Body of pancreas (tissue), 4 donors: ENCODE results near the gene CEACAM1. TPM values are rescaled to one million over a fixed set of nuclear protein-coding genes. Genes with fewer than 3 reads are reported as not detected.
"Not testable (repeated sequence)": the region's sequence is repeated elsewhere in the genome, so short reads cannot be mapped to it uniquely, and the experiment has no call there.

ENCODE experiments used
- ATAC-seq: fragments of 150-250 bp; one replicate; pipeline ENCODE4 v1.9.1; 2016
- DNase-seq, 4 donors: peaks; one replicate each; pipeline ENCODE4 v3.0.0-alpha.2; 2019
- H3K27ac ChIP-seq, 4 donors: fragments of 200-600 bp; sonication (generic); 1 replicate in 3 of 4; 2 replicates in 1 of 4; pipeline versions ENCODE4 v1.5.1 to v1.6.1; 2016 to 2019; ENCODE audit warnings: mild to moderate bottlenecking in 1 of 4, mixed read lengths in 1 of 4, moderate library complexity in 1 of 4
- H3K27me3 ChIP-seq, 2 donors: fragments of 200-600 bp; sonication (generic); one replicate each; pipeline ENCODE4 v1.6.0; 2016; ENCODE audit warnings: mild to moderate bottlenecking in 1 of 2
- H3K36me3 ChIP-seq, 2 donors: fragments of 200-600 bp; sonication (generic); replicated peaks in 1 of 2; 2 replicates each; pipeline ENCODE4 v1.5.1; 2016; ENCODE audit warnings: low read depth in 2 of 2; ENCODE audit not compliant: insufficient read depth in 1 of 2
- H3K4me1 ChIP-seq: fragments of 200-600 bp; sonication (generic); one replicate; pipeline ENCODE4 v1.6.0; 2016
- H3K4me3 ChIP-seq, 2 donors: fragments of 200-600 bp; sonication (generic); 1 replicate in 1 of 2; 2 replicates in 1 of 2; pipeline ENCODE4 v1.5.1; 2016 to 2019
- H3K9me3 ChIP-seq, 3 donors: fragments of 200-600 bp; sonication (generic); 1 replicate in 2 of 3; 2 replicates in 1 of 3; pipeline ENCODE4 v1.5.1; 2016
- POLR2A ChIP-seq, 3 donors: fragments of 450-650 bp; IDR thresholded peaks; one replicate each; pipeline ENCODE4 v1.6.1; 2016; ENCODE audit warnings: antibody characterized with exemption in 3 of 3, mild to moderate bottlenecking in 2 of 3
- WGBS, 2 donors: methylation state at CpG; one replicate each; pipeline ENCODE4 v1.1.5; 2017; 5-methylcytosine and 5-hydroxymethylcytosine counted together
- intact Hi-C: fragments of 100-400 bp; cut with DNase I; formaldehyde crosslinking; loops from one replicate; pipeline ENCODE4 v1.15.1; 2023
- total RNA-seq, 2 donors: library from RNA; depleted of rRNA; stranded (reverse); fragments of >200 nt; gene quantifications; one replicate each; pipeline ENCODE4 v1.1.0, GENCODE V29; 2016
- TF ChIP-seq, protein P1 (sequence below), 7 experiments: fragments of 450-650 bp in 4 of 7; fragments of 200-600 bp in 3 of 7; sonication (generic) in 3 of 7; IDR thresholded peaks; one replicate each; pipeline ENCODE4 v1.5.1; 2016 to 2019; ENCODE audit warnings: antibody characterized with exemption in 7 of 7

CEACAM1 gene
- total RNA-seq, 2 donors from 2014 or later, result 1.8 to 2.3 TPM

DNA sequence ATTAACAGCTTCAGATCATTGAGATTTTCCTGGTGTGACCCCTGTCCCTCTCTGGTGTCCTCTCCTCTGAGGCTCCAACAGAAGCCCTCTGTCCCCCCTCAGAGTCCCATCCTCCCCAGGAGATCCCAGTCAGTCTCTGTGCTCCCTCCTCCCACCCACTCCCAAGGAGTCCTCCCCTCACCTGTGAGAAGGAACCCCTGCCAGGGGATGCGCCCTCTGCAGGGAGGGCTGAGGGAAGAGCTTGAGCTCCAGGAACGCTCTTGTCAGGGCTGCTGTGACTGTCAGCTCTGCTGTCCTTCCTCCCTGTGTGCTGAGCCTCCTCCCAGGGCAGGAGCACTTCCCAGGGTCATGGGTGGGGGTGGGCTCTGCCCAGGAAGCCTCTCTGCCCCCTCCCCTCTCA, 33.2 kb upstream of the CEACAM1 start:
- ATAC-seq, result no peak
- intact Hi-C loops, result no loop called here

GRCh38 chr19:42560731-42561130, 32.5 kb upstream of the CEACAM1 start:
- H3K27me3 ChIP-seq, result no peaks in the 10 kb centered on the region
- 51 to 66% methylated on average over 4 of the region's 4 CpGs for WGBS, 2 donors
- no peak overlapping the region for H3K4me3 ChIP-seq
- ATAC-seq (no peak), DNase-seq (no peak)
- no peaks in the 10 kb centered on the region for H3K36me3 ChIP-seq
- no peak for TF ChIP-seq POLR2A (IDR thresholded peaks at IDR 0.05)
- TF ChIP-seq, protein P1, sequence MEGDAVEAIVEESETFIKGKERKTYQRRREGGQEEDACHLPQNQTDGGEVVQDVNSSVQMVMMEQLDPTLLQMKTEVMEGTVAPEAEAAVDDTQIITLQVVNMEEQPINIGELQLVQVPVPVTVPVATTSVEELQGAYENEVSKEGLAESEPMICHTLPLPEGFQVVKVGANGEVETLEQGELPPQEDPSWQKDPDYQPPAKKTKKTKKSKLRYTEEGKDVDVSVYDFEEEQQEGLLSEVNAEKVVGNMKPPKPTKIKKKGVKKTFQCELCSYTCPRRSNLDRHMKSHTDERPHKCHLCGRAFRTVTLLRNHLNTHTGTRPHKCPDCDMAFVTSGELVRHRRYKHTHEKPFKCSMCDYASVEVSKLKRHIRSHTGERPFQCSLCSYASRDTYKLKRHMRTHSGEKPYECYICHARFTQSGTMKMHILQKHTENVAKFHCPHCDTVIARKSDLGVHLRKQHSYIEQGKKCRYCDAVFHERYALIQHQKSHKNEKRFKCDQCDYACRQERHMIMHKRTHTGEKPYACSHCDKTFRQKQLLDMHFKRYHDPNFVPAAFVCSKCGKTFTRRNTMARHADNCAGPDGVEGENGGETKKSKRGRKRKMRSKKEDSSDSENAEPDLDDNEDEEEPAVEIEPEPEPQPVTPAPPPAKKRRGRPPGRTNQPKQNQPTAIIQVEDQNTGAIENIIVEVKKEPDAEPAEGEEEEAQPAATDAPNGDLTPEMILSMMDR (IDR thresholded peaks at IDR 0.05), result no peak
- intact Hi-C loops, result no loop called here
- H3K9me3 ChIP-seq, result no peaks in the 10 kb centered on the region
- H3K4me1 ChIP-seq, result no peaks in the 10 kb centered on the region
- no peak overlapping the region for H3K27ac ChIP-seq

More for the DNA sequence above, 33.2 kb upstream of the CEACAM1 start:
- no peaks in the 10 kb centered on the region for H3K4me1 ChIP-seq
- H3K9me3 ChIP-seq, result no peaks in the 10 kb centered on the region
- H3K27ac ChIP-seq, result no peak overlapping the region
- H3K4me3 ChIP-seq, result no peak overlapping the region
- H3K27me3 ChIP-seq, result no peaks in the 10 kb centered on the region
- WGBS, 2 donors, result 30% methylated on average over 2 of the region's 2 CpGs; no CpG with 5 or more reads in 1 of the 2 donors
- TF ChIP-seq, protein P1 (IDR thresholded peaks at IDR 0.05), result no peak
- no peak for TF ChIP-seq POLR2A (IDR thresholded peaks at IDR 0.05)
- no peaks in the 10 kb centered on the region for H3K36me3 ChIP-seq
- no peak for DNase-seq

DNA sequence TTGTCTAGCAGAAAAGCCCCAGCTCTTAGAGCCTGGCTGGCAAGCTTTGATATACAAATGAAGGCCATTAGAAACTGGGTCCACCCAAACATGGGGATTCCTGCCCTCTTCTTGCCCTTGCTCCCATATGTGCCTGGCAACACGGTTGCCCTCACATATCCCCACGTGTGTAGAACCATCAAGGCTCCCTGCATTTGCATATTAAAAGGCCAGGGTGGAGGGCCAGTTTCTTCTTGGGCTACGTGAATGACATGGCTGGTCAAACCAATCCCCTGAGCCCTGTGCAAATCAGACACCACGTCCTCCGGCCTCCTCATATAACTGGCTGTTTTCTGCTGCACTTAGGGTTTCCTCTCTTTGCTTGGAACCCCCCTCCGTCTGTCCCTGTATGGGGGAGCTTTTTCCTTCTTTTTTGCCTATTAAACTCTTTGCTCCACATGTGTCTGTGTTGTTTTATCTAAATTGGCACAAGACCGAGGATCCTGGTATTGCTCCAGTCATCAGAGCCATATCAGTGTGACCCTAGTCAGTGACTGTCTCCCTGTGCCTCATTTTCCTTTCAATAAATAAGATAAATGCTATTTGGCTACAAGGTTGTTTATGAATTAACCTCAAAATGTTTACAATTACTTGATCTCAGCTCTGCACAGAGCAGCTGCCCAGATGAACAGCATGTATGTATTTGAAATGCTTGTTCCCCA, 30.3 kb upstream of the CEACAM1 start:
- DNase-seq, result no peak
- no peak for ATAC-seq
- H3K4me3 ChIP-seq, result no peak overlapping the region
- intact Hi-C loops, result no loop called here
- no peak for TF ChIP-seq POLR2A (IDR thresholded peaks at IDR 0.05)
- TF ChIP-seq, protein P1 (IDR thresholded peaks at IDR 0.05), result no peak
- H3K4me1 ChIP-seq, result no peaks in the 10 kb centered on the region
- 46 to 64% methylated on average over 7 of the region's 7 CpGs for WGBS, 2 donors
- H3K9me3 ChIP-seq, result no peaks in the 10 kb centered on the region
- no peaks in the 10 kb centered on the region for H3K27me3 ChIP-seq
- H3K27ac ChIP-seq, result no peak overlapping the region
- H3K36me3 ChIP-seq, result no peaks in the 10 kb centered on the region

- not testable (repeated sequence) for ATAC-seq
Measured at GRCh38 chr19:42557386-42557871, 29.1 kb upstream of the CEACAM1 start.

GRCh38 chr19:42555801-42556200, 27.5 kb upstream of the CEACAM1 start:
- H3K27ac ChIP-seq, result no peak overlapping the region
- no peaks in the 10 kb centered on the region for H3K36me3 ChIP-seq
- intact Hi-C loops, result no loop called here
- no peaks in the 10 kb centered on the region for H3K9me3 ChIP-seq
- no peaks in the 10 kb centered on the region for H3K27me3 ChIP-seq
- ATAC-seq (no peak), DNase-seq (no peak)
- H3K4me1 ChIP-seq, result no peaks in the 10 kb centered on the region
- no peak overlapping the region for H3K4me3 ChIP-seq
- TF ChIP-seq, protein P1 (IDR thresholded peaks at IDR 0.05), result no peak
- TF ChIP-seq POLR2A (IDR thresholded peaks at IDR 0.05), result no peak
- WGBS, 2 donors, result 52 to 66% methylated on average over 10 of the region's 10 CpGs

More at GRCh38 chr19:42557386-42557871, 29.1 kb upstream of the CEACAM1 start:
- intact Hi-C loops, H3K4me3 ChIP-seq, DNase-seq, H3K27ac ChIP-seq, H3K27me3 ChIP-seq, H3K36me3 ChIP-seq, H3K4me1 ChIP-seq, H3K9me3 ChIP-seq: not testable (repeated sequence)
- WGBS, 2 donors, result 40 to 49% methylated on average over 10 of the region's 10 CpGs
